Astrocyte (in vitro differentiated cells and primary cell): ENCODE results near the gene LAMA3. TPM values are rescaled to one million over a fixed set of nuclear protein-coding genes. Genes with fewer than 3 reads are reported as not detected.

ENCODE experiments used
- DNase-seq: peaks from one replicate; pipeline ENCODE4 v3.0.0-alpha.2; 2010; ENCODE audit warnings: low read depth
- FAIRE-seq: peaks from 2 replicates; lab custom pipeline; 2011; peaks lifted over from hg19 to GRCh38; lab: Jason Lieb, UNC
- H2AFZ ChIP-seq: 2 replicates; pipeline ENCODE4 v1.6.0; 2012; ENCODE audit warnings: low read depth, low read length, inconsistent platforms
- H3K27ac ChIP-seq: 2 replicates; pipeline ENCODE4 v1.5.1; 2011; ENCODE audit warnings: low read depth, low read length, inconsistent platforms
- H3K27me3 ChIP-seq: 2 replicates; pipeline ENCODE4 v1.6.0; 2011; ENCODE audit warnings: low read length, inconsistent platforms; ENCODE audit not compliant: insufficient read depth
- H3K36me3 ChIP-seq: 2 replicates; pipeline ENCODE4 v1.5.1; 2011; ENCODE audit warnings: low read length, inconsistent platforms; ENCODE audit not compliant: insufficient read depth
- H3K4me1 ChIP-seq: 2 replicates; pipeline ENCODE4 v1.5.1; 2011; ENCODE audit warnings: low read length, inconsistent platforms; ENCODE audit not compliant: insufficient read depth
- H3K4me2 ChIP-seq: 2 replicates; pipeline ENCODE4 v1.6.0; 2012; ENCODE audit warnings: low read length, inconsistent platforms
- H3K4me3 ChIP-seq: 2 replicates; pipeline ENCODE4 v1.5.1; 2011; ENCODE audit warnings: low read depth, mild to moderate bottlenecking, low read length, inconsistent platforms; ENCODE audit not compliant: insufficient read depth
- H3K79me2 ChIP-seq: 2 replicates; pipeline ENCODE4 v1.6.0; 2012; ENCODE audit warnings: mild to moderate bottlenecking, low read length, inconsistent platforms; ENCODE audit not compliant: insufficient read depth
- H3K9ac ChIP-seq: 2 replicates; pipeline ENCODE4 v1.6.0; 2012; ENCODE audit warnings: mild to moderate bottlenecking, low read length, inconsistent platforms
- H3K9me3 ChIP-seq: 2 replicates; pipeline ENCODE4 v1.5.1; 2012; ENCODE audit warnings: low read depth, mild to moderate bottlenecking, low read length, inconsistent platforms; ENCODE audit not compliant: insufficient read depth
- H4K20me1 ChIP-seq: 2 replicates; pipeline ENCODE4 v1.6.0; 2012; ENCODE audit warnings: low read length, inconsistent platforms; ENCODE audit not compliant: insufficient read depth
- H3K27ac Mint-ChIP-seq: one replicate; pipeline ENCODE4 v1.8.0; 2021; ENCODE audit warnings: mild to moderate bottlenecking, mixed read lengths; ENCODE audit not compliant: unreplicated experiment
- H3K27me3 Mint-ChIP-seq: one replicate; pipeline ENCODE4 v1.8.0; 2021; ENCODE audit warnings: low read depth, mixed read lengths; ENCODE audit not compliant: unreplicated experiment
- H3K36me3 Mint-ChIP-seq: one replicate; pipeline ENCODE4 v1.8.0; 2021; ENCODE audit warnings: low read depth, mixed read lengths; ENCODE audit not compliant: unreplicated experiment
- H3K4me1 Mint-ChIP-seq: one replicate; pipeline ENCODE4 v1.8.0; 2021; ENCODE audit warnings: low read depth, mixed read lengths; ENCODE audit not compliant: unreplicated experiment
- H3K4me3 Mint-ChIP-seq: one replicate; pipeline ENCODE4 v1.8.0; 2021; ENCODE audit warnings: mild to moderate bottlenecking, moderate library complexity, mixed read lengths; ENCODE audit not compliant: unreplicated experiment
- H3K9me3 Mint-ChIP-seq: one replicate; pipeline ENCODE4 v1.8.0; 2021; ENCODE audit warnings: mild to moderate bottlenecking, mixed read lengths; ENCODE audit not compliant: unreplicated experiment
- EZH2 ChIP-seq: IDR thresholded peaks from 2 replicates; pipeline ENCODE4 v1.6.1; 2012; ENCODE audit warnings: mild to moderate bottlenecking, low read length, inconsistent platforms; ENCODE audit not compliant: insufficient read depth
- total RNA-seq: library from RNA; stranded (reverse); gene quantifications from 2 replicates; pipeline ENCODE4 v1.2.1, GENCODE V29; 2021
- TF ChIP-seq, protein P1 (sequence below): IDR thresholded peaks from 2 replicates; pipeline ENCODE4 v1.5.1; 2011; ENCODE audit warnings: low read depth, mild to moderate bottlenecking, inconsistent platforms, low read length, moderate library complexity; ENCODE audit not compliant: insufficient read depth

The LAMA3 gene
- total RNA-seq, 1 donor from 2014 or later: 0.86 TPM

DNA sequence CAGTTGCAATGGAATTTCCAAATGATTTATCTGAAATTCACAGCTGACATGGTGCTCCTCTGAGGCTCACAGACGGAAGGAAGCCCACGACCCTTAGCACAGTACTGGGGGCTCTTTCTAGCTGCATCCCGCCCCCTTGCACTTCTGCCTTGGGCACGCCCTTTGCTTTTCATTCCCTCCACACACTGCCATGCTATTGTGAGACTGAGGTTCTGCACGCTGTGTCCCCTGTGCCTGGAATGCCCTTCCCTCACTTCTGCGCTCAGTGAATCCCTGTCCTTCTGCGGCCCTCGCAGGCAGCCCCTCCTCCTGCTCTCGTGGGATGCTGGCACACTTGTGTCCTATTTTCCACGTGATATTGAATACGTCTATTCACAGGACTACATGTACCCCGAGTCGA lies 189.9 kb downstream of the LAMA3 start:
- TF ChIP-seq EZH2: no peak
- TF ChIP-seq, protein P1, sequence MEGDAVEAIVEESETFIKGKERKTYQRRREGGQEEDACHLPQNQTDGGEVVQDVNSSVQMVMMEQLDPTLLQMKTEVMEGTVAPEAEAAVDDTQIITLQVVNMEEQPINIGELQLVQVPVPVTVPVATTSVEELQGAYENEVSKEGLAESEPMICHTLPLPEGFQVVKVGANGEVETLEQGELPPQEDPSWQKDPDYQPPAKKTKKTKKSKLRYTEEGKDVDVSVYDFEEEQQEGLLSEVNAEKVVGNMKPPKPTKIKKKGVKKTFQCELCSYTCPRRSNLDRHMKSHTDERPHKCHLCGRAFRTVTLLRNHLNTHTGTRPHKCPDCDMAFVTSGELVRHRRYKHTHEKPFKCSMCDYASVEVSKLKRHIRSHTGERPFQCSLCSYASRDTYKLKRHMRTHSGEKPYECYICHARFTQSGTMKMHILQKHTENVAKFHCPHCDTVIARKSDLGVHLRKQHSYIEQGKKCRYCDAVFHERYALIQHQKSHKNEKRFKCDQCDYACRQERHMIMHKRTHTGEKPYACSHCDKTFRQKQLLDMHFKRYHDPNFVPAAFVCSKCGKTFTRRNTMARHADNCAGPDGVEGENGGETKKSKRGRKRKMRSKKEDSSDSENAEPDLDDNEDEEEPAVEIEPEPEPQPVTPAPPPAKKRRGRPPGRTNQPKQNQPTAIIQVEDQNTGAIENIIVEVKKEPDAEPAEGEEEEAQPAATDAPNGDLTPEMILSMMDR: no peak
- peaks cover 8% of the 10 kb centered on the region for H3K4me1 Mint-ChIP-seq
- H3K36me3 ChIP-seq: no peaks in the 10 kb centered on the region
- H3K27ac ChIP-seq: no peak overlapping the region
- peaks cover 1% of the 10 kb centered on the region for H3K9me3 Mint-ChIP-seq
- no peaks in the 10 kb centered on the region for H4K20me1 ChIP-seq
- no peak overlapping the region for H2AFZ ChIP-seq
- H3K4me3 ChIP-seq: no peak overlapping the region
- DNase-seq (no peak), FAIRE-seq (no peak)
- no peaks in the 10 kb centered on the region for H3K36me3 Mint-ChIP-seq
- H3K79me2 ChIP-seq: no peaks in the 10 kb centered on the region
- H3K9me3 ChIP-seq: peaks cover 2% of the 10 kb centered on the region
- no peak overlapping the region for H3K9ac ChIP-seq
- no peak overlapping the region for H3K27ac Mint-ChIP-seq
- peaks cover 17% of the 10 kb centered on the region for H3K27me3 Mint-ChIP-seq
- H3K27me3 ChIP-seq: no peaks in the 10 kb centered on the region
- H3K4me3 Mint-ChIP-seq: no peak overlapping the region
- no peak overlapping the region for H3K4me2 ChIP-seq
- H3K4me1 ChIP-seq: no peaks in the 10 kb centered on the region

DNA sequence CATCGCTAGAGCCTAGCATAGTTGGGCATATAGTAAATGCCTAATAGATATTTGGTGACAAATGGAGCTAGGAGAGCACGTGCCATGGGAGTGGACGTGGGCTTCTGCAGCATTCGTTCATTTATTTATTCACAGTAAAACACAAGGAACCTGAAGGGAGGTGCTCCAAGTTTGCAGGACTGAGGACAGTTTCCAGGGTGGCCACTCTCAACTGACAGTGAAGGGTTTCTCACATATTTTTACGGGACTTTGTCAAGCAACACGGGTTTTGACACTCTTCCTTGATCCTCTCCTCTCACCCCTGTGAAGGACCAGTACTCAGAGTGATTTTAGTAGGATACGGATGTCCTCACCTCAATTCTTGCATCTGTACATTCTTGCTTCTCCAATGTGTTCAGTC lies 190.3 kb downstream of the LAMA3 start:
- peaks cover 2% of the 10 kb centered on the region for H3K9me3 ChIP-seq
- H3K27me3 ChIP-seq: no peaks in the 10 kb centered on the region
- no peak overlapping the region for H3K27ac ChIP-seq
- peaks cover 1% of the 10 kb centered on the region for H3K9me3 Mint-ChIP-seq
- no peak overlapping the region for H3K9ac ChIP-seq
- no peaks in the 10 kb centered on the region for H3K36me3 ChIP-seq
- H3K4me1 ChIP-seq: no peaks in the 10 kb centered on the region
- H3K4me3 ChIP-seq: no peak overlapping the region
- no peak overlapping the region for H3K4me3 Mint-ChIP-seq
- no peaks in the 10 kb centered on the region for H4K20me1 ChIP-seq
- no peak for TF ChIP-seq EZH2
- TF ChIP-seq, protein P1: no peak
- no peaks in the 10 kb centered on the region for H3K79me2 ChIP-seq
- peaks cover 8% of the 10 kb centered on the region for H3K4me1 Mint-ChIP-seq
- H3K27me3 Mint-ChIP-seq: peaks cover 17% of the 10 kb centered on the region
- DNase-seq (no peak), FAIRE-seq (no peak)
- no peak overlapping the region for H2AFZ ChIP-seq
- no peak overlapping the region for H3K27ac Mint-ChIP-seq
- no peaks in the 10 kb centered on the region for H3K36me3 Mint-ChIP-seq
- H3K4me2 ChIP-seq: no peak overlapping the region

DNA sequence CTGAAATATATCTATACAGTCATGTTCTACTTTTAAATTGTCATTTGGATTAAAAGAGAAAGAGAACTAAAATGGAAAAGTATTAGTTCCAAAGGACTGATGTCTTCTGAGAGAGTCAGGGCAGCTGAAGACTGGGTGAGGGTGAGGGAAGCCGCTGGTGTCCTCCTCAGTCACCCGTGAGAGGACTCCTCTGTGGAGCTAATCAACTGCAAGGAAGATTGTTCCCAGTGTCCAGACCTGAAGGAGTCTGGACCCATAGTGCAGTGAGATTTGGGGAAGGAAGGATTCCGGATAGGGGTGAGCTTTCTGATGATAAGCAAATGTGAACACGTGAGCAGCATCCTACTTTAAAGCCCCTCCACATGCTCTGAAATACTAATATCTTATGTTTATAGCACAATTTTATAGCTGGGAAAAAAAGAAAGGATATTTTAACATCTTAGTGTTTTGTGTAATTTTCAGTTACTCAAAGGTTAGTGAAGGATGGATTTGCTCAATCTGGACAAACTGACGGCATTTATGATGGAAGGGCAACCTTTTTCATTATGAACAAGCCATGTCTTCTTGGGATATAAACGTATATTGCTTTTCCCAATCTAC lies 190.8 kb downstream of the LAMA3 start:
- Mint-ChIP-seq H3K27me3 (peaks cover 17% of the 10 kb centered on the region), H3K4me1 (peaks cover 8% of the 10 kb centered on the region), H3K9me3 (peaks cover 1% of the 10 kb centered on the region), H3K27ac (no peak overlapping the region), H3K4me3 (no peak overlapping the region), H3K36me3 (no peaks in the 10 kb centered on the region)
- H3K27me3 ChIP-seq: no peaks in the 10 kb centered on the region
- H3K79me2 ChIP-seq: no peaks in the 10 kb centered on the region
- DNase-seq (no peak), FAIRE-seq (no peak)
- H3K36me3 ChIP-seq: no peaks in the 10 kb centered on the region
- no peak overlapping the region for H3K27ac ChIP-seq
- no peak overlapping the region for H3K4me2 ChIP-seq
- H2AFZ ChIP-seq: no peak overlapping the region
- no peak overlapping the region for H3K9ac ChIP-seq
- H4K20me1 ChIP-seq: no peaks in the 10 kb centered on the region
- H3K4me1 ChIP-seq: no peaks in the 10 kb centered on the region
- TF ChIP-seq, protein P1: no peak
- H3K4me3 ChIP-seq: no peak overlapping the region
- peaks cover 2% of the 10 kb centered on the region for H3K9me3 ChIP-seq
